A172 (cell line): ENCODE results near the gene PSMG1. TPM values are rescaled to one million over a fixed set of nuclear protein-coding genes. Genes with fewer than 3 reads are reported as not detected.
"Not testable (repeated sequence)": the region's sequence is repeated elsewhere in the genome, so short reads cannot be mapped to it uniquely, and the experiment has no call there.

ENCODE experiments used
- DNase-seq: peaks from one replicate; pipeline ENCODE4 v3.0.0-alpha.2; 2015; ENCODE audit warnings: low spot score
- total RNA-seq: library from RNA; depleted of rRNA; stranded (reverse); fragments of >200 nt; shearing (Covaris generic); gene quantifications from 2 replicates; pipeline ENCODE4 v1.2.3, GENCODE V29; 2014

The PSMG1 gene
- total RNA-seq, 1 experiment from 2014 or later: 162 TPM

- peak; percentile 45 for DNase-seq
These were observed 27.2 kb downstream of the PSMG1 start for GRCh38 chr21:39156024-39156423.

- DNase-seq: no peak
These were observed 27.7 kb downstream of the PSMG1 start for GRCh38 chr21:39155578-39155977.

- no peak for DNase-seq
These were observed 29.4 kb downstream of the PSMG1 start for GRCh38 chr21:39153842-39154241.

GRCh38 chr21:39153373-39153772, 29.9 kb downstream of the PSMG1 start:
- peak; percentile 17 for DNase-seq

GRCh38 chr21:39152271-39152670, 31.0 kb downstream of the PSMG1 start:
- no peak for DNase-seq

- DNase-seq: no peak
These were observed 32.4 kb downstream of the PSMG1 start for GRCh38 chr21:39150877-39151276.

GRCh38 chr21:39150316-39150715, 32.9 kb downstream of the PSMG1 start:
- DNase-seq: no peak

- no peak for DNase-seq
These were observed 33.4 kb downstream of the PSMG1 start for GRCh38 chr21:39149882-39150281.

GRCh38 chr21:39148975-39149374, 34.3 kb downstream of the PSMG1 start:
- DNase-seq: no peak

- DNase-seq: peak; percentile 55
These were observed 39.1 kb downstream of the PSMG1 start for GRCh38 chr21:39144191-39144590.

- no peak for DNase-seq
These were observed 40.3 kb downstream of the PSMG1 start for GRCh38 chr21:39142972-39143371.

GRCh38 chr21:39141502-39141901, 41.7 kb downstream of the PSMG1 start:
- no peak for DNase-seq

GRCh38 chr21:39137248-39138178, 45.7 kb downstream of the PSMG1 start:
- peak; percentile 31 for DNase-seq

GRCh38 chr21:39136711-39137110, 46.5 kb downstream of the PSMG1 start:
- DNase-seq: peak; percentile 55

- DNase-seq: not testable (repeated sequence)
These were observed 47.1 kb downstream of the PSMG1 start for GRCh38 chr21:39136138-39136537.

- no peak for DNase-seq
These were observed 48.9 kb downstream of the PSMG1 start for GRCh38 chr21:39134288-39134810.

GRCh38 chr21:39132248-39132647, 51.0 kb downstream of the PSMG1 start:
- no peak for DNase-seq

- no peak for DNase-seq
These were observed 51.5 kb downstream of the PSMG1 start for GRCh38 chr21:39131791-39132190.

- no peak for DNase-seq
These were observed 55.7 kb downstream of the PSMG1 start for GRCh38 chr21:39127506-39127905.

GRCh38 chr21:39126486-39126806, 56.8 kb downstream of the PSMG1 start:
- no peak for DNase-seq

GRCh38 chr21:39125752-39126485, 57.3 kb downstream of the PSMG1 start:
- peak; percentile 83 for DNase-seq
